Measurements from ENCODE around the gene BEGAIN.
A peak's percentile ranks its signal among the peaks of the same experiment; 100 is the strongest.
"Not testable (repeated sequence)": the region's sequence is repeated elsewhere in the genome, so short reads cannot be mapped to it uniquely, and the experiment has no call there.

The BEGAIN gene

GRCh38 chr14:100534528-100535286 lies 52.5 kb downstream of the BEGAIN start:
- DNase-seq: no peak

GRCh38 chr14:100533656-100534485 lies 53.3 kb downstream of the BEGAIN start:
- no peak for DNase-seq

- DNase-seq: no peak
Measured at GRCh38 chr14:100532906-100533655, 54.1 kb downstream of the BEGAIN start.

- no peak for DNase-seq
Measured at GRCh38 chr14:100532154-100532861, 54.9 kb downstream of the BEGAIN start.

- no peak for DNase-seq
Measured at GRCh38 chr14:100531152-100532121, 55.8 kb downstream of the BEGAIN start.

GRCh38 chr14:100530270-100531072 lies 56.7 kb downstream of the BEGAIN start:
- DNase-seq: no peak

GRCh38 chr14:100529561-100530031 lies 57.6 kb downstream of the BEGAIN start:
- DNase-seq: no peak

GRCh38 chr14:100528962-100529560 lies 58.2 kb downstream of the BEGAIN start:
- DNase-seq: no peak

GRCh38 chr14:100526632-100527031 lies 60.6 kb downstream of the BEGAIN start:
- DNase-seq: no peak

GRCh38 chr14:100526057-100526456 lies 61.2 kb downstream of the BEGAIN start:
- no peak for DNase-seq

GRCh38 chr14:100525615-100526014 lies 61.6 kb downstream of the BEGAIN start:
- DNase-seq: no peak

- peak; percentile 22 for DNase-seq
Measured at GRCh38 chr14:100524933-100525243, 62.3 kb downstream of the BEGAIN start.

- DNase-seq: no peak
Measured at GRCh38 chr14:100524233-100524932, 62.8 kb downstream of the BEGAIN start.

GRCh38 chr14:100523843-100524169 lies 63.4 kb downstream of the BEGAIN start:
- DNase-seq: no peak

- DNase-seq: no peak
Measured at GRCh38 chr14:100523131-100523842, 63.9 kb downstream of the BEGAIN start.

GRCh38 chr14:100522616-100523099 lies 64.6 kb downstream of the BEGAIN start:
- DNase-seq: no peak

- DNase-seq: not testable (repeated sequence)
Measured at GRCh38 chr14:100506053-100506452, 81.2 kb downstream of the BEGAIN start.

- no peak for DNase-seq
Measured at GRCh38 chr14:100504372-100505078, 82.7 kb downstream of the BEGAIN start.
